ENCODE results near the gene RANBP17. TPM values are rescaled to one million over a fixed set of nuclear protein-coding genes. Genes with fewer than 3 reads are reported as not detected.
A peak's percentile ranks its signal among the peaks of the same experiment; 100 is the strongest.

The RANBP17 gene
- total and polyA plus RNA-seq, 9 of the 15 experiments (the other 6 are each of a cell fraction or from before 2014, with no cell fraction given): not detected

GRCh38 chr5:171316258-171317121 is 454.7 kb downstream of the RANBP17 start (continued):
- TF ChIP-seq CUX1 (CRISPR knock-in tag; IDR thresholded peaks at IDR 0.05) (no peak), ZNF232 (CRISPR knock-in tag; IDR thresholded peaks at IDR 0.05) (no peak), NR4A1 (CRISPR knock-in tag; IDR thresholded peaks at IDR 0.05) (no peak), NR4A1 (tag; IDR thresholded peaks at IDR 0.05) (no peak)

DNA sequence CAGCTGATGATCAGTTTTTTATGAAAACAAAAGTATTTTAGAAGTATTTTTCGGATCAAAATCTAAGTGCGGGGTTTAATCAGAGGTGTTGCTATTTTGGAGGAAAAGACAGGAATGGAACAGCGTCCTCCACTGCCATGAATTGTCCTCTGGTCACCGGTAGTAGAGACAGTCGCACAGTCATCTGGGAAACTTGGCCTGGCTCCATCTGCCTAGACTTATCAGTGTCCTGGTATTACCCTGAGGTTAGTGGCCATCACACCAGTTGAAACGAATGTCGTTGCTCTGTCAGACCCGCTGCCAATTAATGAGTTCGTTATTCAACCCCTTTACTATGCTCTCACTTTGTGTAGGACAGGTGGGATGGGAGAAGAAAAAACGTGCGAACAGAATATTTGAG is 455.4 kb downstream of the RANBP17 start:
- in situ Hi-C loops (cut with MboI) (no loop called here), intact Hi-C loops (cut with micrococcal nuclease) (no loop called here)
- Histone ChIP-seq H3K36me3 (ENCODE audit: control insufficient read depth, insufficient read depth, low read length) (no peaks in the 10 kb centered on the region), H3K79me2 (ENCODE audit: control insufficient read depth, insufficient read depth, low read length) (no peaks in the 10 kb centered on the region), H2AFZ (ENCODE audit: low read depth, low read length) (no peak overlapping the region), H3K4me1 (replicated peaks in 1 of 2; ENCODE audit: control insufficient read depth in 2 of 2, insufficient read depth in 2 of 2, low read length in 2 of 2) (peaks cover 0 to 8% of the 10 kb centered on the region in 2 experiments; a peak in 2 of 5 replicates), H3K9me1 (ENCODE audit: control insufficient read depth, insufficient read depth, low read length) (no peaks in the 10 kb centered on the region), H3K4me3 (no peak overlapping the region), H3K27ac (ENCODE audit: extremely low read depth, low read depth, low read length) (no peak overlapping the region), H3K27me3 (ENCODE audit: control insufficient read depth in 2 of 2, insufficient read depth in 2 of 2, low read length in 2 of 2) (peaks cover 10 to 71% of the 10 kb centered on the region in 2 experiments; a peak in 3 of 5 replicates), H3K9me3 (replicated peaks; ENCODE audit: control insufficient read depth, insufficient read depth, low read depth, low read length) (no peaks in the 10 kb centered on the region), H4K20me1 (replicated peaks; ENCODE audit: control insufficient read depth, insufficient read depth, low read length) (no peaks in the 10 kb centered on the region), H3K4me2 (ENCODE audit: insufficient read depth, low read length) (no peak overlapping the region), H3K9ac (ENCODE audit: insufficient read depth in 1 of 2, low read depth in 2 of 2, low read length in 2 of 2) (no peak overlapping the region)
- no TSS peak for BruUV-seq (replicated peaks)
- TF ChIP-seq FOXP1 (CRISPR knock-in tag; IDR thresholded peaks at IDR 0.05): no peak
- no peak for TF ChIP-seq TCF3 (CRISPR knock-in tag; IDR thresholded peaks at IDR 0.05)
- TF ChIP-seq PHF20 (IDR thresholded peaks at IDR 0.05; ENCODE audit: partially characterized antibody): no peak
- TF ChIP-seq NFIC (IDR thresholded peaks at IDR 0.05): peak; percentile 71
- TF ChIP-seq, protein P1, sequence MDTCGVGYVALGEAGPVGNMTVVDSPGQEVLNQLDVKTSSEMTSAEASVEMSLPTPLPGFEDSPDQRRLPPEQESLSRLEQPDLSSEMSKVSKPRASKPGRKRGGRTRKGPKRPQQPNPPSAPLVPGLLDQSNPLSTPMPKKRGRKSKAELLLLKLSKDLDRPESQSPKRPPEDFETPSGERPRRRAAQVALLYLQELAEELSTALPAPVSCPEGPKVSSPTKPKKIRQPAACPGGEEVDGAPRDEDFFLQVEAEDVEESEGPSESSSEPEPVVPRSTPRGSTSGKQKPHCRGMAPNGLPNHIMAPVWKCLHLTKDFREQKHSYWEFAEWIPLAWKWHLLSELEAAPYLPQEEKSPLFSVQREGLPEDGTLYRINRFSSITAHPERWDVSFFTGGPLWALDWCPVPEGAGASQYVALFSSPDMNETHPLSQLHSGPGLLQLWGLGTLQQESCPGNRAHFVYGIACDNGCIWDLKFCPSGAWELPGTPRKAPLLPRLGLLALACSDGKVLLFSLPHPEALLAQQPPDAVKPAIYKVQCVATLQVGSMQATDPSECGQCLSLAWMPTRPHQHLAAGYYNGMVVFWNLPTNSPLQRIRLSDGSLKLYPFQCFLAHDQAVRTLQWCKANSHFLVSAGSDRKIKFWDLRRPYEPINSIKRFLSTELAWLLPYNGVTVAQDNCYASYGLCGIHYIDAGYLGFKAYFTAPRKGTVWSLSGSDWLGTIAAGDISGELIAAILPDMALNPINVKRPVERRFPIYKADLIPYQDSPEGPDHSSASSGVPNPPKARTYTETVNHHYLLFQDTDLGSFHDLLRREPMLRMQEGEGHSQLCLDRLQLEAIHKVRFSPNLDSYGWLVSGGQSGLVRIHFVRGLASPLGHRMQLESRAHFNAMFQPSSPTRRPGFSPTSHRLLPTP (IDR thresholded peaks at IDR 0.05; ENCODE audit: borderline replicate concordance, extremely low read depth, insufficient read length): no peak
- TF ChIP-seq TAF9B (IDR thresholded peaks at IDR 0.05; ENCODE audit: partially characterized antibody): no peak
- TF ChIP-seq TEAD4 (IDR thresholded peaks at IDR 0.05; ENCODE audit: low read length): no peak
- TF ChIP-seq TEAD4 (CRISPR knock-in tag; IDR thresholded peaks at IDR 0.05; ENCODE audit: borderline replicate concordance): no peak
- ATAC-seq: peak; percentile 79
- ChIA-PET CTCF (ENCODE audit: low intra/inter-chr PET ratio) (no interaction called here), POLR2A (no interaction called here)
- FAIRE-seq: peak; percentile 11
- peak in 2 of 4 experiments; percentile 15 to 25 for DNase-seq (ENCODE audit: extremely low read depth in 1 of 4, low spot score in 3 of 4)
- 3% methylated on average over 11 of the region's 11 CpGs for WGBS (ENCODE audit: insufficient coverage, low coverage, missing lambda C conversion rate)

Data from K562 (cell line).